ENCODE results near the gene PPP4C. TPM values are rescaled to one million over a fixed set of nuclear protein-coding genes. Genes with fewer than 3 reads are reported as not detected.
"Not testable (repeated sequence)": the region's sequence is repeated elsewhere in the genome, so short reads cannot be mapped to it uniquely, and the experiment has no call there.

Gene PPP4C
- 79.8 and 80.3 TPM in 2 replicates for total RNA-seq
- polyA plus RNA-seq (2012): 113 TPM

GRCh38 chr16:30075503-30076275 is at the start of gene PPP4C:
Gene PPP4C, plus strand, starts transcription at chr16:30075994. Its CDS starts 384 bp downstream, at chr16:30076378.
- DNase-seq (ENCODE audit: low read depth): peak; percentile 91

- DNase-seq (ENCODE audit: low read depth): no peak
Observed at GRCh38 chr16:30026449-30026848, 49.3 kb upstream of the PPP4C start.

GRCh38 chr16:30027588-30028437 is 48.0 kb upstream of the PPP4C start:
- DNase-seq (ENCODE audit: low read depth): peak; percentile 15

GRCh38 chr16:30028438-30029076 is 47.2 kb upstream of the PPP4C start:
- DNase-seq (ENCODE audit: low read depth): peak; percentile 83

- DNase-seq (ENCODE audit: low read depth): no peak
Observed at GRCh38 chr16:30030011-30030685, 45.6 kb upstream of the PPP4C start.

GRCh38 chr16:30030841-30031413 is 44.9 kb upstream of the PPP4C start, which contains the start of gene TLCD3B:
Gene TLCD3B, minus strand, starts transcription at chr16:30031271. Its CDS starts 744 bp downstream, at chr16:30030527.
- DNase-seq (ENCODE audit: low read depth): no peak

- DNase-seq (ENCODE audit: low read depth): no peak
Observed at GRCh38 chr16:30031477-30031918, 44.3 kb upstream of the PPP4C start.

GRCh38 chr16:30032083-30032819 is 43.5 kb upstream of the PPP4C start:
- peak; percentile 73 for DNase-seq (ENCODE audit: low read depth)

GRCh38 chr16:30033270-30033669 is 42.5 kb upstream of the PPP4C start:
- DNase-seq (ENCODE audit: low read depth): no peak

GRCh38 chr16:30040221-30040620 is 35.6 kb upstream of the PPP4C start:
- DNase-seq (ENCODE audit: low read depth): no peak

- not testable (repeated sequence) for DNase-seq (ENCODE audit: low read depth)
Observed at GRCh38 chr16:30040690-30041089, 35.1 kb upstream of the PPP4C start.

GRCh38 chr16:30041841-30042240 is 34.0 kb upstream of the PPP4C start:
- DNase-seq (ENCODE audit: low read depth): peak; percentile 58

GRCh38 chr16:30046178-30046577 is 29.6 kb upstream of the PPP4C start:
- no peak for DNase-seq (ENCODE audit: low read depth)

GRCh38 chr16:30046588-30046987 is 29.2 kb upstream of the PPP4C start:
- no peak for DNase-seq (ENCODE audit: low read depth)

GRCh38 chr16:30049871-30050270 is 25.9 kb upstream of the PPP4C start:
- DNase-seq (ENCODE audit: low read depth): no peak

- DNase-seq (ENCODE audit: low read depth): no peak
Observed at GRCh38 chr16:30051518-30051917, 24.3 kb upstream of the PPP4C start.

GRCh38 chr16:30052671-30053372 is 23.0 kb upstream of the PPP4C start:
- DNase-seq (ENCODE audit: low read depth): peak; percentile 91

- DNase-seq (ENCODE audit: low read depth): no peak
Observed at GRCh38 chr16:30053376-30054015, 22.3 kb upstream of the PPP4C start.

- DNase-seq (ENCODE audit: low read depth): no peak
Observed at GRCh38 chr16:30054451-30054850, 21.3 kb upstream of the PPP4C start.

All from myocyte (in vitro differentiated cells).